Adrenal gland (tissue), 5 donors: ENCODE measurements around the gene PHACTR3.

Source experiments
- CTCF ChIP-seq, 6 experiments: fragments of 450-650 bp in 4 of 6; fragments of 200-600 bp in 2 of 6; sonication (generic) in 1 of 6; IDR thresholded peaks; 1 replicate in 5 of 6; 2 replicates in 1 of 6; pipeline versions ENCODE4 v1.5.1 to v1.8.0; 2016 to 2021; ENCODE audit warnings: antibody characterized with exemption in 6 of 6, mild to moderate bottlenecking in 2 of 6, moderate library complexity in 1 of 6
- POLR2A ChIP-seq, 2 donors: fragments of 450-650 bp; IDR thresholded peaks; one replicate each; pipeline ENCODE4 v1.6.1; 2017; ENCODE audit warnings: antibody characterized with exemption in 2 of 2, mild to moderate bottlenecking in 2 of 2, moderate library complexity in 1 of 2
- donor health status: DM: no; HTN: no; CAD: no.

DNA sequence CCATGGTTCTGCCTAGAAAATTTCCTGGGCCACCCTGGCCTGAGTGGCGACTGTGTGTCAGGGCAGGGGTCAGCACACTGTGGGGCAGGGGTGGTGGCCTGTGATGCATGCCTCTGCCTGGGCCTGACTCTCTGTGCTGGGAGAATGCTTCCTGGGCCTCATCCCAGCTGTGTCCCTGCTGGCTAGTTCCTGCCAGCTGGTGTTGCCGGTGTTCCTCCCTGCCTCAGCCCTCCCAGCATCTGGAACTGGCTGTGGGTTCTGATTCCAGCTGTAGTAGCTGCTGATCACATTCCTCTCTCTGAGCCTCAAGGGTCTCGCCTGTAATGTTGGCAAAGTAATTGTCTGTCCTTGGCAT lies 227.6 kb downstream of the PHACTR3 start:
- TF ChIP-seq CTCF (IDR thresholded peaks at IDR 0.05) (no peak), POLR2A (IDR thresholded peaks at IDR 0.05) (no peak)
